Measurements from ENCODE around the gene ROBO3.

Gene ROBO3

GRCh38 chr11:124846070-124846673 is 19.1 kb upstream of the ROBO3 start:
- FAIRE-seq: no peak

DNA sequence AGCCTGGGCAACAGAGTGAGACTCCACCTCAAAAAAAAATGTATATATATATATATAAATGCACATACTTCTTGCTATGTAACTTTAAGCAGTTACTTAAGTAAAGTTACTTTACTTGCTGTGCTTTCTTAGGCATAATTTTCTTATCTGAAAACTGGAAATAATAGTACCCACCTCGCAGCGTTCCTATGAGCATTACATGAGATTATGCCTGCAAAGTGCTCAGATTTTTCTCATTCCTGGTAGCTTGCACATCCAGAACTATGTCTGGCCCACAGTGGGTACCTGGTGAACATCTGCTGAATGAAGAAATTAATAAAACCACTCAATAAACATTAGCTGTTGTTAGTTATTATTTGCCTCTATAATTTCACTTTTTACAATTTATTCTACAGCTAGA is 6.1 kb upstream of the ROBO3 start:
- no peak for FAIRE-seq

DNA sequence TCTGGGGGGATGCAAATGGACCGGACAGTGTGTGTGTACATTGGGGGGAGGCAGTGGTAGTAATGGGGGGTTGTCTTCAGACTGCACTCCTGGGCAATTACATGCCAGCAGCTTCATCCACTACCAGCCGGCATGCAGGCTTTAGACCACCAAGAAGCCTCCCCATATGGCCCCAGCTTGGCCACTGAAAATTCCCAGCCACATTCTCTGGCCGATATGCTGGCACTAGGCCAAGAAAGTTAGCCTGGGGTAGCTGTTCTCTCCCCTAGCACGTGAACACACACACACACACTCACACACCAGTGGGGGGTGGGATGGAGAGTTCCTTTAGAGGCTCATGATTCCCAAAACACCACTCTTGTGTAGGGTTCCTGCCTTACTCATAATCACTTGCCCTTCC is 3.6 kb upstream of the ROBO3 start:
- FAIRE-seq: no peak

GRCh38 chr11:124863137-124863825 is 2.0 kb upstream of the ROBO3 start:
- no peak for FAIRE-seq

DNA sequence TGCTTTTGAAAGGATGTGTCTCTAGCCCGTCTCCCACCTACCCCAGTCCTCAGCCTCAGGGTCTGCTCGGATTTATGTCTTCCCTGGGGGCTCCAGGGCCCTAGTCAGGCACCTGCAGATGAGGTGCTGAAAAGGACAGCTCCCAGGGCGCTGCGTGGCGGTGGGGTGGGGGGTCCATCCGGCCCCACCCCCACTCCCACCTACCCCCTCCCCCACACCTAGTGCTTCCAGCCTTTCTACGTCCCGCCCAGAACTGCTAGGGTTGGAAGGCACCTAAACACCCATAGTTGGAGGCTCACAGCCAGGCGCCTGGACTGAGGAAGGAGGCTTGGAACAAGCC is 1.4 kb upstream of the ROBO3 start:
- FAIRE-seq: no peak

DNA sequence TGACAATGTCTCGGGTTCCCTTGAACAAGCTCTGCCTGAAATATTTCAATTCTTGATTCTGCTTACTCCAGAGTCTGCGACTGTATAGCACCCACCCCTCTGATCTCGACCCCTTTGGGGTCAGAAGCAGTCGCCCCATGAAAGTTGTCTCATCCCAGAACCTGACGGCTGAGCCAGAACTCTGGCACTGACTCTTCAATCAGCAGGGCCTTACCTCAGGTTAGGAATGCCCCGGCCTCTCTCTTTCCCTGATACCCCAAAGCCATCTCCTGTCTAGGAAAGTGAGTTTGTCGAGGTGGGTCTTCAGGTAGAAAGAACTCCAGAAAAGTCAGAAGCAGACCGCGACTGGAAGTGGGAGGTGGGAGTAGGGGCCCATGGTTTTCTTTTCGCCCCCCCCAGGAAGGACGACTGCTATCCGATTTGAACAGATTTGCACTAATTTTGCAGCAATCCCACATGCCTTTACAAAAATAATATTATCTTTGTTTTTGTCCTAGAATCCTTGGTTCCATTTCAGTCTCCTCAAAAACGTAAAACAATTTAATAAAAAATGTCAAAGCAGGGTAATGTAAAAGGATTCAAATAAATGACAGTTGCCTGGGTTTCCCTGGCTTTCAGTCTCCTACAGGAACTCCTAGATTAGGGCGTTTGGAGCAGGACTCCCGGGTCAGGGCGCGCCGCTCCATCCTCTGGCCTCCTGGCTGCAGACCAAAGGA is 898 bp upstream of the ROBO3 start:
- no peak for FAIRE-seq

GRCh38 chr11:124864892-124865180 is 396 bp upstream of the ROBO3 start:
- no peak for FAIRE-seq

- FAIRE-seq: no peak
Measured at GRCh38 chr11:124865902-124866851, 945 bp downstream of the ROBO3 start.

DNA sequence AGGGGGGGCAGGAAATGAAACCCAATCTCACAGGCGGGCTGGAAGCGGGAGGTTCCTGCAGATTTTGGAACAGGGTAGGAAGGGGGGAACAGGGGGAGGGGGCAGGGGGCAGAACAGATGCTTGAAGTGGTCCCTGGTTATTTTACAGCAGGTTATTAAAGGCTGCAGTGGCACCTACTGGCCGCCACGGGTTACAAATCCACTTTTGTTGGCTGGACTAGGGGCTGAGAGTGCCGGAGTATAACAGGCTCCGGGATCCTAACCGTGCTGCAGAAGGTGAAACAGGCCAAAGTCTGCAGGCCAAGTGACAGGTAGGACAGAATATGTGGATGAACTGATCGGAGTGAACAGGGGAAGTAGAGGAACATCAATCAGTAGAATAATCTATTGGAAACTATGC is 2.5 kb downstream of the ROBO3 start:
- FAIRE-seq: no peak

DNA sequence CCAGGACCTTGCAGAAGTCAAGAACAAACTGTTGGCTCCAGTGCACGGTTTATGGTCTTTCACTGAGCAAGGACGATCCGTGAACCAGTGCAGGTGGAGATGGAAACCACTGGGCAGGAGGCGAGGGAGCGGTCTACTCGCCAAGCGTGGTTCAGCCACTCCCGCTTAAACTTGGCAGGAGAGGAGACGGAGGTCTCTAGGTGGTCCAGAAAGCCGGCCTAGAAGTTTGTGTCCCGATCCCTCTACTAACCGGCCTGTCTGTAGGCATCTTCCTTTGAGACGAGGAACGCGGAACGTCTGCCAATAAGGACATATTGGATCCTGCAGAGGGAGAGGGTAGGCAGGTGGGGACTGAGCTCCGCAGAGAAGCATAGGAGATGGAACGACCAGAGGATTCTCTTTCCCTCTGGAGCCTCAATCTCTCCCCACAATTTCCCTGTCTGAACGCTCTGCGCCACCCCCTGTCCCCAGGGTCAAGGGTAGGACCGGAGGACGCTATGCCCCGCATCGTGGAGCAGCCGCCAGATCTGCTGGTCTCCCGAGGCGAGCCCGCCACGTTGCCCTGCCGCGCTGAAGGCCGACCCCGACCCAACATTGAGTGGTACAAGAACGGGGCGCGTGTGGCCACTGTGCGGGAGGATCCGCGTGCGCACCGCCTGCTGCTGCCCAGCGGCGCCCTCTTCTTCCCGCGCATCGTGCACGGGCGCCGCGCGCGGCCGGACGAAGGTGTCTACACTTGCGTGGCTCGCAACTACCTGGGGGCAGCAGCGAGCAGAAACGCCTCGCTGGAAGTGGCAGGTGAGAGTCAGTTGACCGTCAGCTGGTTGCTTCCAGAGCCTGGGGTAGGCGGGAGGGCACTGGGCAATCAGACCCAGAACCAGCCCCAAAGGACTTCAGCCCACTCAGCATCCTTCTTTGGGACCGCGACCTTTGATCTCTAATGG is 3.4 kb downstream of the ROBO3 start:
- no peak for FAIRE-seq

DNA sequence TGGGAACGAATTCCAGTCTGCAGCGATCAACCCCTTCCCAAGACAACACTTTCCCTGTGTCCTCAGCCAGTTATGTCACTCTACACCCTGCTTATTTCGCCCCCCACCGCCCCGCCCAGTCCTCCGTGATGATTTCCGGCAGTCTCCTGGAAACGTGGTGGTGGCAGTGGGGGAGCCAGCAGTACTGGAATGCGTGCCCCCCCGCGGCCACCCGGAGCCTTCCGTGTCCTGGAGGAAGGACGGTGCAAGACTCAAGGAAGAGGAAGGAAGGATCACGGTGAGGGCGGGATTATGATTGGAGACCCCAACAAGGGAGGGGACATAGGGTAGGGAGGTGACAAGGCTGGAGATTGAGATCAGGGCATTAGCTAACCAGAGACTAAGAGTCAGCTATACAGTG is 4.1 kb downstream of the ROBO3 start:
- FAIRE-seq: no peak

- no peak for FAIRE-seq
Measured at GRCh38 chr11:124869856-124870387, 4.7 kb downstream of the ROBO3 start.

- no peak for FAIRE-seq
Measured at GRCh38 chr11:124870430-124870829, 5.2 kb downstream of the ROBO3 start.

DNA sequence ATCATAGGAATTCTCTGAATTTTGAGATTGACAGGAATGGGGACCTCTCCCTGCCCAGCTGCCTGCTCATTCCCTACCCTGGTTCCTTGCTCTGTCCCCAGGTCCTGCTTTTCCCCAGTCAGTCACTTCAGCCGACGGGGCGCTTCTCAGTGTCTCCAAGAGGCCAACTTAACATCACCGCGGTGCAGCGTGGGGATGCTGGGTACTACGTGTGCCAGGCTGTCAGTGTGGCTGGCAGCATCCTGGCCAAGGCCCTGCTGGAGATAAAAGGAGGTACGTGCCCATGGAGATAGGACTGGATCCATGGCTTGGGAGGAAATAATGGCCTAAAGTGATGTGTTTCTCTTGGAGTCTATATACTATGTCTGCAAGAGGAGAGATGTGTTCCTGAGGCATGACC is 7.0 kb downstream of the ROBO3 start:
- FAIRE-seq: no peak

DNA sequence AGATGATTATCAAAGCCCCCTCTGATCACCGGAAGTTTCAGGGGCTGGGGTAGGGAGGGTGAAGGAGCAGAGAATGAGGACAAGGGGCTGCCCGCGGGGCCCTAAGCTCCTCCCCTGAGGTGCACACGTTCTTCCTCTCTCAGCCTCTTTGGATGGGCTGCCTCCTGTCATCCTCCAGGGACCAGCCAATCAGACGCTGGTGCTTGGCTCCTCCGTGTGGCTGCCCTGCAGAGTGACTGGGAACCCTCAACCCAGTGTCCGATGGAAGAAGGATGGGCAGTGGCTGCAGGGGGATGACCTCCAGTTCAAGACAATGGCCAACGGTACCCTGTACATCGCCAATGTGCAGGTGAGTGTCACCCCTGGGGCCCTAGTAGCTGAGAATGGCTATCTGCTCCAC is 7.5 kb downstream of the ROBO3 start:
- FAIRE-seq: no peak

- no peak for FAIRE-seq
Measured at GRCh38 chr11:124873951-124874350, 8.7 kb downstream of the ROBO3 start.

DNA sequence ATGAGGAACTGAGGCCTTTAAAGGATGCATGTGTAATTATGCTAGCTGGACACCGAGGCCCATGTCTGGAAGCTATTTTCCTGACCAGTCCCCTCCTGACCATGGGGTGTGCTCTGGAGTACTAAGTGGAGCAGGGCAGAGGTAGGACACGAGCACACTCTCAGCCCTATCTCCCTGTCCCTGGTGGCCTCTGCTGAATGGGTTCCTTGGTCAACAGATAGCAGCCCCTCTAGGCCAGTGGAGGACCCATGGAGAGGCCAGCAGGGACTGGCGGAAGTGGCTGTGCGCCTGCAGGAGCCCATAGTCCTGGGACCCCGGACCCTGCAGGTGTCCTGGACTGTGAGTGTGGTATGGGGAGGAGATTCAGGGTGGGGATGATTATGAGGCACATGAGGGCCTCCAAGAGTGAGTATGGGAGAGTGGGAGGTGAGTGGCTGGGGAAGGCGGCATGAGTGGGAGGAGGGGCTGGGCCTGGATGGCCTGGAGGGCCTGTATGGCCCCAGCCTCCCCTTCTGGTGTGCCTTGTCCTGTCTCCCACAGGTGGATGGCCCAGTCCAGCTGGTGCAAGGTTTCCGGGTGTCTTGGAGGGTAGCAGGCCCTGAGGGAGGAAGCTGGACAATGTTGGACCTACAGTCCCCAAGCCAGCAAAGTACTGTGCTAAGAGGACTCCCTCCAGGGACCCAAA is 9.5 kb downstream of the ROBO3 start:
- no peak for FAIRE-seq

GRCh38 chr11:124875401-124875800 is 10.2 kb downstream of the ROBO3 start:
- no peak for FAIRE-seq

DNA sequence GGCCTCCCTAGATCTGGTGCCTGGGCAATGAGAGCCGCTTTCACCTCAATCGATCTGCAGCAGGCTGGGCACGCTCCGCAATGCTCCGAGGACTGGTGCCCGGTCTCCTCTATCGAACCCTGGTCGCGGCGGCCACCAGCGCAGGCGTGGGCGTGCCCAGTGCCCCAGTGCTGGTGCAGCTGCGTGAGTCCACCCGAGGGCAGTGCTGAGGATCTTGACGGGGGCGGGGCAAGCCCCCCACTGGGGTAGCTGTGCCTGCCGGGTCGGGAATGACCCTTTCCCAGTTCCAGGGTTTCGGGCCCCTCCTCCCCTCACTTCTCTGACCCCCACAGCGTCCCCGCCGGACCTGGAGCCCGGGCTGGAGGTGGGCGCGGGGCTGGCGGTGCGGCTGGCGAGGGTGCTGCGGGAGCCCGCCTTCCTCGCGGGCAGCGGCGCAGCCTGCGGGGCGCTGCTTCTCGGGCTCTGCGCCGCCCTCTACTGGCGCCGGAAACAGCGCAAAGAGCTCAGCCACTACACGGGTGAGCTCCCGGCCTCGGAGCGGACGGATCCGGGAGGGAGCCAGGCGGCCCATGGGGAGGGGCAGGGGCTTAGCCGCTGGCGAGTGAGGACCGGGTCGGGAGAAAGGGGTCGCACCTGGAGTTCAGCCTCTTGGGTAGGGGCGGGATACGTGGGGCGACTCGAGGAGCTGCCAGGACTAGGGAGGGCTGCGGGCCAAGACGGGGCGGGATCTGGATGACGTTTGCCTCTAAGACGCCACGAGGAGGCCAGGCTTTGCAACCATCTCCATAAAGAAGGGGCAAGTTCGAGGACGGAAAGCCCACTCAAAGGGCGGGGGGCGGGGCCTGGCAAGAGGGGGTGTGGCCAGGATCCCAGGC is 10.9 kb downstream of the ROBO3 start:
- peak; percentile 97 for FAIRE-seq
